ENCODE measurements around the gene NHLRC1.

DNA sequence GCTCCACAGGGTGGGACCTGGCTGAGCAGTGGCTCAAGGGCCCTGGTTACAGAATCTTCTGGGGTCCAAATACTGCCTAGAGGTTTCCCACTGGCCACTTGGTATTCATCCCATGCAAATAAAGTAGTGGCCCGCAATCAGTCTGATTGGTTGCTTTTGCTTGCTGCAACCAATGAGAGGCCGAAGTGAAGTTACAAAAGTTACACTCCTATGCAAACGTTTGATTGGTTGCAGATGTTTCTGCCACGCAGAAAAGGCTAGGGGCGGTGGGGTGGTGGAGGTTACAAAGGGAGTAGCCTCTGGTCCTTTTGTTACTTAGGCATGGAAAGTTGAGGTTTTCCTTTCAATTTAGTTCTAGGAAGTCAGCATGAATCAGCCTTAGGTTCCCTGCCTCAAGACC is 3.6 kb upstream of the NHLRC1 start:
- TF ChIP-seq POLR2A (IDR thresholded peaks at IDR 0.05; ENCODE audit: low read depth, low read length) = no peak
- TF ChIP-seq EP300 (IDR thresholded peaks at IDR 0.05; ENCODE audit: borderline replicate concordance in 1 of 2, control insufficient read depth in 1 of 2, low read depth in 2 of 2, low read length in 2 of 2) = no peak
- TF ChIP-seq SIN3A (IDR thresholded peaks at IDR 0.05; ENCODE audit: low read depth, low read length) = no peak
- TF ChIP-seq, protein P1, sequence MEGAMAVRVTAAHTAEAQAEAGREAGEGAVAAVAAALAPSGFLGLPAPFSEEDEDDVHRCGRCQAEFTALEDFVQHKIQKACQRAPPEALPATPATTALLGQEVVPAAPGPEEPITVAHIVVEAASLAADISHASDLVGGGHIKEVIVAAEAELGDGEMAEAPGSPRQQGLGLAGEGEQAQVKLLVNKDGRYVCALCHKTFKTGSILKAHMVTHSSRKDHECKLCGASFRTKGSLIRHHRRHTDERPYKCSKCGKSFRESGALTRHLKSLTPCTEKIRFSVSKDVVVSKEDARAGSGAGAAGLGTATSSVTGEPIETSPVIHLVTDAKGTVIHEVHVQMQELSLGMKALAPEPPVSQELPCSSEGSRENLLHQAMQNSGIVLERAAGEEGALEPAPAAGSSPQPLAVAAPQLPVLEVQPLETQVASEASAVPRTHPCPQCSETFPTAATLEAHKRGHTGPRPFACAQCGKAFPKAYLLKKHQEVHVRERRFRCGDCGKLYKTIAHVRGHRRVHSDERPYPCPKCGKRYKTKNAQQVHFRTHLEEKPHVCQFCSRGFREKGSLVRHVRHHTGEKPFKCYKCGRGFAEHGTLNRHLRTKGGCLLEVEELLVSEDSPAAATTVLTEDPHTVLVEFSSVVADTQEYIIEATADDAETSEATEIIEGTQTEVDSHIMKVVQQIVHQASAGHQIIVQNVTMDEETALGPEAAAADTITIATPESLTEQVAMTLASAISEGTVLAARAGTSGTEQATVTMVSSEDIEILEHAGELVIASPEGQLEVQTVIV (IDR thresholded peaks at IDR 0.05; ENCODE audit: borderline replicate concordance, partially characterized antibody) = no peak
- no peak for TF ChIP-seq EZH2 (IDR thresholded peaks at IDR 0.05; ENCODE audit: borderline replicate concordance, control insufficient read depth, low read depth, low read length)
- TF ChIP-seq GABPA (IDR thresholded peaks at IDR 0.05; ENCODE audit: low read depth) = no peak
- TF ChIP-seq, protein P2, sequence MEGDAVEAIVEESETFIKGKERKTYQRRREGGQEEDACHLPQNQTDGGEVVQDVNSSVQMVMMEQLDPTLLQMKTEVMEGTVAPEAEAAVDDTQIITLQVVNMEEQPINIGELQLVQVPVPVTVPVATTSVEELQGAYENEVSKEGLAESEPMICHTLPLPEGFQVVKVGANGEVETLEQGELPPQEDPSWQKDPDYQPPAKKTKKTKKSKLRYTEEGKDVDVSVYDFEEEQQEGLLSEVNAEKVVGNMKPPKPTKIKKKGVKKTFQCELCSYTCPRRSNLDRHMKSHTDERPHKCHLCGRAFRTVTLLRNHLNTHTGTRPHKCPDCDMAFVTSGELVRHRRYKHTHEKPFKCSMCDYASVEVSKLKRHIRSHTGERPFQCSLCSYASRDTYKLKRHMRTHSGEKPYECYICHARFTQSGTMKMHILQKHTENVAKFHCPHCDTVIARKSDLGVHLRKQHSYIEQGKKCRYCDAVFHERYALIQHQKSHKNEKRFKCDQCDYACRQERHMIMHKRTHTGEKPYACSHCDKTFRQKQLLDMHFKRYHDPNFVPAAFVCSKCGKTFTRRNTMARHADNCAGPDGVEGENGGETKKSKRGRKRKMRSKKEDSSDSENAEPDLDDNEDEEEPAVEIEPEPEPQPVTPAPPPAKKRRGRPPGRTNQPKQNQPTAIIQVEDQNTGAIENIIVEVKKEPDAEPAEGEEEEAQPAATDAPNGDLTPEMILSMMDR (IDR thresholded peaks at IDR 0.05 in 2 of 3, conservative IDR thresholded peaks at IDR 0.05 in 1 of 3; ENCODE audit: control insufficient read depth in 2 of 3, extremely low read depth in 1 of 3, insufficient read depth in 1 of 3, low read depth in 3 of 3, low read length in 3 of 3) = no peak
- no peak for TF ChIP-seq POLR2AphosphoS5 (IDR thresholded peaks at IDR 0.05; ENCODE audit: low read length)
- no peak for TF ChIP-seq SP1 (IDR thresholded peaks at IDR 0.05; ENCODE audit: low read depth, low read length)
- TF ChIP-seq, protein P3, sequence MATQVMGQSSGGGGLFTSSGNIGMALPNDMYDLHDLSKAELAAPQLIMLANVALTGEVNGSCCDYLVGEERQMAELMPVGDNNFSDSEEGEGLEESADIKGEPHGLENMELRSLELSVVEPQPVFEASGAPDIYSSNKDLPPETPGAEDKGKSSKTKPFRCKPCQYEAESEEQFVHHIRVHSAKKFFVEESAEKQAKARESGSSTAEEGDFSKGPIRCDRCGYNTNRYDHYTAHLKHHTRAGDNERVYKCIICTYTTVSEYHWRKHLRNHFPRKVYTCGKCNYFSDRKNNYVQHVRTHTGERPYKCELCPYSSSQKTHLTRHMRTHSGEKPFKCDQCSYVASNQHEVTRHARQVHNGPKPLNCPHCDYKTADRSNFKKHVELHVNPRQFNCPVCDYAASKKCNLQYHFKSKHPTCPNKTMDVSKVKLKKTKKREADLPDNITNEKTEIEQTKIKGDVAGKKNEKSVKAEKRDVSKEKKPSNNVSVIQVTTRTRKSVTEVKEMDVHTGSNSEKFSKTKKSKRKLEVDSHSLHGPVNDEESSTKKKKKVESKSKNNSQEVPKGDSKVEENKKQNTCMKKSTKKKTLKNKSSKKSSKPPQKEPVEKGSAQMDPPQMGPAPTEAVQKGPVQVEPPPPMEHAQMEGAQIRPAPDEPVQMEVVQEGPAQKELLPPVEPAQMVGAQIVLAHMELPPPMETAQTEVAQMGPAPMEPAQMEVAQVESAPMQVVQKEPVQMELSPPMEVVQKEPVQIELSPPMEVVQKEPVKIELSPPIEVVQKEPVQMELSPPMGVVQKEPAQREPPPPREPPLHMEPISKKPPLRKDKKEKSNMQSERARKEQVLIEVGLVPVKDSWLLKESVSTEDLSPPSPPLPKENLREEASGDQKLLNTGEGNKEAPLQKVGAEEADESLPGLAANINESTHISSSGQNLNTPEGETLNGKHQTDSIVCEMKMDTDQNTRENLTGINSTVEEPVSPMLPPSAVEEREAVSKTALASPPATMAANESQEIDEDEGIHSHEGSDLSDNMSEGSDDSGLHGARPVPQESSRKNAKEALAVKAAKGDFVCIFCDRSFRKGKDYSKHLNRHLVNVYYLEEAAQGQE (IDR thresholded peaks at IDR 0.05; ENCODE audit: low read depth, low read length) = no peak
- TF ChIP-seq YY1 (IDR thresholded peaks at IDR 0.05; ENCODE audit: low read depth, low read length) = no peak
- TF ChIP-seq CHD1 (IDR thresholded peaks at IDR 0.05; ENCODE audit: low read depth, low read length) = no peak

All from GM12878 (cell line).